ENCODE measurements around the gene HSPA5. TPM values are rescaled to one million over a fixed set of nuclear protein-coding genes. Genes with fewer than 3 reads are reported as not detected.
A peak's percentile ranks its signal among the peaks of the same experiment; 100 is the strongest.

Gene HSPA5
- polyA plus RNA-seq, 2 of the 4 experiments (the other 2 are of a cell fraction): 227 to 557 TPM

- POLR2A ChIA-PET: no interaction called here
Observed at GRCh38 chr9:125204477-125204876, 36.7 kb downstream of the HSPA5 start.

GRCh38 chr9:125202846-125203618, 38.1 kb downstream of the HSPA5 start:
- TF ChIP-seq PBX3 (IDR thresholded peaks at IDR 0.05): no peak
- no peak for TF ChIP-seq KDM5A (IDR thresholded peaks at IDR 0.05)
- no peak for TF ChIP-seq HEYL (CRISPR knock-in tag; IDR thresholded peaks at IDR 0.05)
- no peak for TF ChIP-seq EHF (CRISPR knock-in tag; IDR thresholded peaks at IDR 0.05)
- TF ChIP-seq HOXB13 (CRISPR knock-in tag; IDR thresholded peaks at IDR 0.05; ENCODE audit: low read depth): no peak
- no peak for TF ChIP-seq BHLHE40 (IDR thresholded peaks at IDR 0.05; ENCODE audit: low read depth, low read length)
- TF ChIP-seq CTCF (IDR thresholded peaks at IDR 0.05): no peak
- no peak for TF ChIP-seq ELK1 (IDR thresholded peaks at IDR 0.05; ENCODE audit: low read depth, low read length)
- no peak for TF ChIP-seq ZSCAN20 (CRISPR knock-in tag; IDR thresholded peaks at IDR 0.05)
- no peak for TF ChIP-seq NR3C1 (IDR thresholded peaks at IDR 0.05)
- no peak for TF ChIP-seq RARB (CRISPR knock-in tag; IDR thresholded peaks at IDR 0.05)
- no peak for TF ChIP-seq REST (IDR thresholded peaks at IDR 0.05)
- no peak for TF ChIP-seq HMGXB4 (CRISPR knock-in tag; IDR thresholded peaks at IDR 0.05; ENCODE audit: borderline replicate concordance)
- no peak for TF ChIP-seq FOSB (CRISPR knock-in tag; IDR thresholded peaks at IDR 0.05)
- TF ChIP-seq POLR2AphosphoS2 (conservative IDR thresholded peaks at IDR 0.05; ENCODE audit: low read length): no peak
- CTCF ChIA-PET: interaction anchor here (0.8 kb wide), 1 partner anchor 159 kb away, joined by 3 read pairs; no protein-coding TSS in a partner anchor
- POLR2A ChIA-PET: interaction anchor here (4.7 kb wide), 1 partner anchor 39 kb away, joined by 38 read pairs; the partner anchor contains the start of gene HSPA5
- Histone ChIP-seq H3K4me2 (no peak overlapping the region), H3K4me3 (no peak overlapping the region), H3K9me3 (no peaks in the 10 kb centered on the region), H3K4me1 (peaks cover 16% of the 10 kb centered on the region), H3K27ac (no peak overlapping the region)
- DNase-seq (ENCODE audit: low read depth in 1 of 2, low spot score in 1 of 2): peak in 1 of 2 experiments; percentile 15
- WGBS (ENCODE audit: missing lambda C conversion rate): 87% methylated on average over 1 of the region's 1 CpG
- no peak for ATAC-seq
- FAIRE-seq: no peak

More at GRCh38 chr9:125204477-125204876, 36.7 kb downstream of the HSPA5 start:
- WGBS (ENCODE audit: missing lambda C conversion rate): 96% methylated on average over 3 of the region's 3 CpGs
- no peak for ATAC-seq
- no peak overlapping the region for H3K4me3 ChIP-seq
- no peak overlapping the region for H3K4me2 ChIP-seq
- peaks cover 14% of the 10 kb centered on the region for H3K4me1 ChIP-seq
- FAIRE-seq: no peak
- H3K27ac ChIP-seq: no peak overlapping the region
- TF ChIP-seq FOXS1 (CRISPR knock-in tag; IDR thresholded peaks at IDR 0.05) (no peak), ZC3H11A (IDR thresholded peaks at IDR 0.05) (no peak), ZSCAN20 (CRISPR knock-in tag; IDR thresholded peaks at IDR 0.05) (no peak), NFE2L2 (conservative IDR thresholded peaks at IDR 0.05; ENCODE audit: low read length) (no peak), MAZ (IDR thresholded peaks at IDR 0.05; ENCODE audit: borderline replicate concordance, low read depth, low read length) (no peak), CBX2 (IDR thresholded peaks at IDR 0.05; ENCODE audit: borderline replicate concordance, low read depth) (no peak), PBX3 (IDR thresholded peaks at IDR 0.05) (no peak), EHMT2 (IDR thresholded peaks at IDR 0.05; ENCODE audit: low read depth) (no peak), ATOH8 (CRISPR knock-in tag; IDR thresholded peaks at IDR 0.05; ENCODE audit: low read depth) (no peak)
- CTCF ChIA-PET: interaction anchor here (0.8 kb wide), 1 partner anchor 9 kb away, joined by 3 read pairs; no protein-coding TSS in a partner anchor
- no peak for DNase-seq (ENCODE audit: low read depth in 1 of 2, low spot score in 1 of 2)
- H3K9me3 ChIP-seq: no peaks in the 10 kb centered on the region

Measured in A549 (cell line).